B cell (primary cell): Measurements from ENCODE around the gene PARN. TPM values are rescaled to one million over a fixed set of nuclear protein-coding genes. Genes with fewer than 3 reads are reported as not detected.

Experiments
- ATAC-seq: fragments of 200-7000 bp; cut with Tn5 transposase; one replicate; pipeline ENCODE4 v1.10.0; 2021; ENCODE audit warnings: low read depth, mild to moderate bottlenecking, moderate number of reproducible peaks, moderate library complexity
- CTCF ChIA-PET: fragments of 350-600 bp; sonication (Branson Sonifier 250); formaldehyde crosslinking; loops from one replicate; lab custom pipeline; 2021; ENCODE audit warnings: antibody characterized with exemption, inconsistent platforms; lab: Charles Lee
- POLR2A ChIA-PET: fragments of 350-600 bp; sonication (Branson Sonifier 250); formaldehyde crosslinking; loops from one replicate; lab custom pipeline; 2021; ENCODE audit warnings: antibody characterized with exemption; lab: Charles Lee
- DNase-seq: peaks from one replicate; pipeline ENCODE4 v3.0.0; 2013
- H2AFZ ChIP-seq: 2 replicates; pipeline ENCODE4 v1.6.1; 2012; ENCODE audit warnings: mild to moderate bottlenecking, low read depth, low read length; ENCODE audit not compliant: insufficient read depth, poor library complexity, severe bottlenecking
- H3K27ac ChIP-seq, 2 donors: 1 replicate in 1 of 2; 2 replicates in 1 of 2; pipeline ENCODE4 v1.5.1; 2012 to 2013; ENCODE audit warnings: low read length in 2 of 2, mild to moderate bottlenecking in 2 of 2, moderate library complexity in 1 of 2
- H3K27me3 ChIP-seq, 4 experiments: fragments of 200-600 bp in 1 of 4; sonication (generic) in 1 of 4; replicated peaks in 1 of 4; 1 replicate in 2 of 4; 2 replicates in 2 of 4; pipeline versions ENCODE4 v1.6.1 to v1.7.0; 2013 to 2016; ENCODE audit warnings: low read length in 3 of 4, mild to moderate bottlenecking in 2 of 4, mixed read lengths in 1 of 4, moderate library complexity in 1 of 4; ENCODE audit not compliant: insufficient read depth in 4 of 4, control insufficient read depth in 3 of 4; ENCODE audit errors: control extremely low read depth in 1 of 4
- H3K36me3 ChIP-seq, 2 experiments: replicated peaks in 1 of 2; 1 replicate in 1 of 2; 2 replicates in 1 of 2; pipeline versions ENCODE4 v1.6.1 to v1.7.1; 2013; ENCODE audit warnings: low read length in 1 of 2; ENCODE audit not compliant: insufficient read depth in 2 of 2, control insufficient read depth in 1 of 2; ENCODE audit errors: control extremely low read depth in 1 of 2, extremely low read depth in 1 of 2
- H3K4me1 ChIP-seq, 2 donors: fragments of 200-600 bp in 1 of 2; sonication (generic) in 1 of 2; 1 replicate in 1 of 2; 2 replicates in 1 of 2; pipeline versions ENCODE4 v1.5.1 to v1.6.1; 2013 to 2017; ENCODE audit warnings: low read length in 2 of 2; ENCODE audit not compliant: control insufficient read depth in 2 of 2, insufficient read depth in 2 of 2
- H3K4me2 ChIP-seq: replicated peaks from 2 replicates; pipeline ENCODE3; 2012; ENCODE audit warnings: mild to moderate bottlenecking, low read depth, low read length; ENCODE audit not compliant: poor library complexity, severe bottlenecking
- H3K4me3 ChIP-seq, 5 experiments: fragments of 200-600 bp in 1 of 5; sonication (generic) in 1 of 5; 1 replicate in 3 of 5; 2 replicates in 2 of 5; pipeline versions ENCODE4 v1.5.1 to v1.7.0; 2011 to 2016; ENCODE audit warnings: low read length in 4 of 5, mild to moderate bottlenecking in 4 of 5, low read depth in 2 of 5, control low read depth in 1 of 5, moderate library complexity in 1 of 5; ENCODE audit not compliant: insufficient read depth in 1 of 5; ENCODE audit errors: control extremely low read depth in 1 of 5, extremely low read depth in 1 of 5
- H3K79me2 ChIP-seq: fragments of 200-600 bp; sonication (generic); one replicate; pipeline ENCODE4 v1.6.0; 2016; ENCODE audit warnings: low read length; ENCODE audit not compliant: control insufficient read depth, insufficient read depth
- H3K9ac ChIP-seq: fragments of 200-600 bp; sonication (generic); 2 replicates; pipeline ENCODE4 v1.6.1; 2017; ENCODE audit warnings: mild to moderate bottlenecking, low read length, moderate library complexity
- H3K9me3 ChIP-seq, 3 donors: one replicate each; pipeline versions ENCODE4 v1.6.1 to v1.7.1; 2013; ENCODE audit warnings: low read length in 2 of 3; ENCODE audit not compliant: control insufficient read depth in 2 of 3, insufficient read depth in 1 of 3; ENCODE audit errors: control extremely low read depth in 1 of 3
- H4K20me1 ChIP-seq: 2 replicates; pipeline ENCODE4 v1.6.0; 2012; ENCODE audit warnings: mild to moderate bottlenecking, low read length; ENCODE audit not compliant: insufficient read depth, control insufficient read depth, poor library complexity, severe bottlenecking
- H3K27ac Mint-ChIP-seq: one replicate; pipeline ENCODE4 v1.8.0; 2021; ENCODE audit warnings: mixed read lengths
- H3K27me3 Mint-ChIP-seq: one replicate; pipeline ENCODE4 v1.8.0; 2021; ENCODE audit warnings: mixed read lengths
- H3K4me1 Mint-ChIP-seq: one replicate; pipeline ENCODE4 v1.8.0; 2021; ENCODE audit warnings: mixed read lengths
- H3K4me3 Mint-ChIP-seq: one replicate; pipeline ENCODE4 v1.8.0; 2021; ENCODE audit warnings: mixed read lengths
- H3K9me3 Mint-ChIP-seq: one replicate; pipeline ENCODE4 v1.8.0; 2022; ENCODE audit warnings: mixed read lengths; ENCODE audit not compliant: insufficient read depth
- CTCF ChIP-seq: fragments of 200-600 bp; IDR thresholded peaks from one replicate; pipeline ENCODE4 v1.8.0; 2022; ENCODE audit warnings: antibody characterized with exemption, mild to moderate bottlenecking
- EZH2 ChIP-seq: IDR thresholded peaks from 2 replicates; pipeline ENCODE4 v1.6.1; 2012; ENCODE audit warnings: borderline replicate concordance, low read depth, mild to moderate bottlenecking, moderate library complexity, low read length; ENCODE audit not compliant: insufficient read depth, poor library complexity, severe bottlenecking
- WGBS: methylation state at CpG from one replicate; pipeline ENCODE4 v1.1.5; 2013; ENCODE audit warnings: missing lambda C conversion rate; ENCODE audit not compliant: insufficient coverage; 5-methylcytosine and 5-hydroxymethylcytosine counted together
- intact Hi-C: fragments of 100-400 bp; cut with micrococcal nuclease; formaldehyde crosslinking; loops from one replicate; pipeline ENCODE4 v1.10.0; 2022
- polyA plus RNA-seq: library from polyadenylated mRNA; depleted of rRNA; stranded (reverse); fragments of >200 nt; gene quantifications from 2 replicates; pipeline ENCODE4 v1.2.3, GENCODE V29; 2012
- total RNA-seq, 2 donors: library from RNA; stranded (reverse); fragments of 120-200 nt in 1 of 2; gene quantifications; 1 replicate in 1 of 2; 2 replicates in 1 of 2; pipeline versions ENCODE4 v1.2.3 to v1.2.4, GENCODE V29; 2013 to 2022

PARN gene
- total and polyA plus RNA-seq, 2 donors (not counting 1 experiment from before 2014, with no cell fraction given), result 25.3 to 62.2 TPM

GRCh38 chr16:14618566-14618965 is 11.5 kb downstream of the PARN start:
- POLR2A ChIA-PET, result no interaction called here
- H3K27ac Mint-ChIP-seq, result no peak overlapping the region
- Histone ChIP-seq H3K4me1 (no peaks in the 10 kb centered on the region), H3K4me3 (no peak overlapping the region), H3K27me3 (no peaks in the 10 kb centered on the region), H3K79me2 (peaks cover 10% of the 10 kb centered on the region), H2AFZ (no peak overlapping the region), H3K4me2 (no peak overlapping the region), H3K36me3 (peaks cover 8 to 66% of the 10 kb centered on the region in 2 experiments), H4K20me1 (peaks cover 6% of the 10 kb centered on the region), H3K9ac (no peak overlapping the region), H3K9me3 (no peaks in the 10 kb centered on the region), H3K27ac (no peak overlapping the region)
- no peak overlapping the region for H3K4me3 Mint-ChIP-seq
- intact Hi-C loops, result no loop called here
- no peak for TF ChIP-seq EZH2
- TF ChIP-seq CTCF, result no peak
- no peak for ATAC-seq
- CTCF ChIA-PET, result no interaction called here
- H3K9me3 Mint-ChIP-seq, result no peaks in the 10 kb centered on the region
- 100% methylated on average over 2 of the region's 7 CpGs for WGBS
- H3K27me3 Mint-ChIP-seq, result no peaks in the 10 kb centered on the region
- no peak for DNase-seq
- peaks cover 3% of the 10 kb centered on the region for H3K4me1 Mint-ChIP-seq

- Histone ChIP-seq H3K9me3 (no peaks in the 10 kb centered on the region), H2AFZ (no peak overlapping the region), H3K27me3 (no peaks in the 10 kb centered on the region), H3K9ac (no peak overlapping the region), H3K27ac (no peak overlapping the region), H3K36me3 (peaks cover 8 to 66% of the 10 kb centered on the region in 2 experiments), H3K4me2 (no peak overlapping the region), H3K79me2 (peaks cover 11% of the 10 kb centered on the region), H3K4me3 (no peak overlapping the region), H4K20me1 (peaks cover 6% of the 10 kb centered on the region), H3K4me1 (no peaks in the 10 kb centered on the region)
- intact Hi-C loops, result no loop called here
- H3K4me1 Mint-ChIP-seq, result peaks cover 3% of the 10 kb centered on the region
- DNase-seq, result no peak
- H3K4me3 Mint-ChIP-seq, result no peak overlapping the region
- no peaks in the 10 kb centered on the region for H3K27me3 Mint-ChIP-seq
- peak overlapping the region; percentile 41 for H3K27ac Mint-ChIP-seq
- ChIA-PET CTCF (no interaction called here), POLR2A (no interaction called here)
- ATAC-seq, result no peak
- TF ChIP-seq CTCF (no peak), EZH2 (no peak)
- H3K9me3 Mint-ChIP-seq, result no peaks in the 10 kb centered on the region
- 100% methylated on average over 4 of the region's 4 CpGs for WGBS
These were observed 13.8 kb downstream of the PARN start for GRCh38 chr16:14616280-14616679.
